GM21825 (cell line): Measurements from ENCODE around the gene OTULINL.
A peak's percentile ranks its signal among the peaks of the same experiment; 100 is the strongest.

Source experiments
- ATAC-seq: cut with Tn5 transposase; IDR thresholded peaks from one replicate; pipeline ENCODE4 v1.9.1; 2021; ENCODE audit warnings: mild to moderate bottlenecking, moderate library complexity; ENCODE audit not compliant: unreplicated experiment

OTULINL gene

GRCh38 chr5:14576206-14576605 is 5.4 kb upstream of the OTULINL start:
- no peak for ATAC-seq

- ATAC-seq, result no peak
These were observed 4.4 kb upstream of the OTULINL start for GRCh38 chr5:14577079-14577725.

GRCh38 chr5:14577971-14578370 is 3.6 kb upstream of the OTULINL start:
- ATAC-seq, result no peak

- ATAC-seq, result no peak
These were observed 2.3 kb upstream of the OTULINL start for GRCh38 chr5:14579246-14579645.

GRCh38 chr5:14579731-14580397 is 1.7 kb upstream of the OTULINL start:
- ATAC-seq, result no peak

GRCh38 chr5:14580398-14581034 is 1.1 kb upstream of the OTULINL start:
- no peak for ATAC-seq

- peak; percentile 69 for ATAC-seq
These were observed 552 bp downstream of the OTULINL start for GRCh38 chr5:14581891-14582796.

GRCh38 chr5:14582797-14583137 is 1.2 kb downstream of the OTULINL start:
- ATAC-seq, result no peak

GRCh38 chr5:14584848-14585247 is 3.3 kb downstream of the OTULINL start:
- ATAC-seq, result no peak

GRCh38 chr5:14587150-14587549 is 5.6 kb downstream of the OTULINL start:
- ATAC-seq, result no peak

- ATAC-seq, result peak; percentile 62
These were observed 6.6 kb downstream of the OTULINL start for GRCh38 chr5:14588145-14588544.

- ATAC-seq, result no peak
These were observed 7.4 kb downstream of the OTULINL start for GRCh38 chr5:14588758-14589543.

GRCh38 chr5:14590949-14591348 is 9.4 kb downstream of the OTULINL start:
- no peak for ATAC-seq

GRCh38 chr5:14591548-14591947 is 10.0 kb downstream of the OTULINL start:
- ATAC-seq, result no peak

GRCh38 chr5:14593326-14594021 is 11.9 kb downstream of the OTULINL start:
- no peak for ATAC-seq

- no peak for ATAC-seq
These were observed 12.9 kb downstream of the OTULINL start for GRCh38 chr5:14594378-14595074.

GRCh38 chr5:14595189-14595588 is 13.6 kb downstream of the OTULINL start:
- peak; percentile 84 for ATAC-seq

GRCh38 chr5:14595891-14596290 is 14.3 kb downstream of the OTULINL start:
- ATAC-seq, result no peak

- no peak for ATAC-seq
These were observed 15.5 kb downstream of the OTULINL start for GRCh38 chr5:14597080-14597479.
